HCT116 (cell line): ENCODE measurements around the gene PRKN.

Experiments used
- CTCF ChIP-seq, 3 experiments: fragments of 200-600 bp in 1 of 3; sonication (generic) in 1 of 3; IDR thresholded peaks in 2 of 3; conservative IDR thresholded peaks in 1 of 3; 2 replicates each; pipeline ENCODE4 v1.5.1; 2012 to 2017; ENCODE audit warnings: low read depth in 2 of 3, low read length in 2 of 3, antibody characterized with exemption in 1 of 3, borderline replicate concordance in 1 of 3, control low read depth in 1 of 3, mild to moderate bottlenecking in 1 of 3, mixed read lengths in 1 of 3, mixed run types in 1 of 3, moderate library complexity in 1 of 3; ENCODE audit not compliant: insufficient read depth in 1 of 3
- EZH2 ChIP-seq: fragments of 200-600 bp; sonication (generic); IDR thresholded peaks from 2 replicates; pipeline ENCODE4 v1.6.1; 2017; ENCODE audit warnings: antibody characterized with exemption, mixed run types
- EZH2phosphoT487 ChIP-seq: fragments of 200-600 bp; IDR thresholded peaks from 2 replicates; pipeline ENCODE4 v1.6.1; 2018; ENCODE audit warnings: antibody characterized with exemption, borderline replicate concordance
- MAX ChIP-seq: IDR thresholded peaks from 2 replicates; pipeline ENCODE4 v1.6.1; 2012
- RAD21 ChIP-seq: IDR thresholded peaks from 2 replicates; pipeline ENCODE4 v1.6.1; 2012; ENCODE audit warnings: low read depth, mild to moderate bottlenecking

GRCh38 chr6:161813156-161813555, 914.4 kb downstream of the PRKN start:
- TF ChIP-seq EZH2phosphoT487 (no peak), EZH2 (no peak), CTCF (IDR thresholded peaks at IDR 0.05 in 2 of 3, conservative IDR thresholded peaks at IDR 0.05 in 1 of 3; ENCODE audit: borderline replicate concordance in 1 of 3, insufficient read depth in 1 of 3, low read depth in 2 of 3, low read length in 2 of 3) (no peak), RAD21 (no peak), MAX (no peak)
